Motor neuron (in vitro differentiated cells): ENCODE results near the gene ILK. TPM values are rescaled to one million over a fixed set of nuclear protein-coding genes. Genes with fewer than 3 reads are reported as not detected.

Source experiments
- ATAC-seq, 8 experiments: fragments of 200-7000 bp; cut with Tn5 transposase; replicated peaks in 6 of 8; 2 replicates each; pipeline ENCODE4 v1.8.0; 2021; ENCODE audit warnings: mild to moderate bottlenecking in 8 of 8, moderate library complexity in 8 of 8
- H3K27ac ChIP-seq, 2 donors: fragments of 250-450 bp; sonication (Bioruptor Pico); 2 replicates each; pipeline ENCODE4 v1.9.0; 2021; ENCODE audit warnings: antibody characterized with exemption in 2 of 2, mild to moderate bottlenecking in 2 of 2, moderate library complexity in 1 of 2
- H3K4me1 ChIP-seq, 2 donors: fragments of 250-450 bp; sonication (Bioruptor Pico); replicated peaks in 1 of 2; 2 replicates each; pipeline ENCODE4 v1.6.1; 2021; ENCODE audit warnings: antibody characterized with exemption in 2 of 2, mild to moderate bottlenecking in 2 of 2, moderate library complexity in 1 of 2
- H3K4me3 ChIP-seq, 5 donors: fragments of 250-450 bp; sonication (Bioruptor Pico); 2 replicates each; pipeline ENCODE4 v1.9.0; 2021; ENCODE audit warnings: antibody characterized with exemption in 5 of 5, mild to moderate bottlenecking in 5 of 5, moderate library complexity in 4 of 5
- WGBS, 10 experiments: fragments of 450-650 bp; shearing (Covaris generic); methylation state at CpG; one replicate each; pipeline ENCODE4 v1.0.0; 2022; 5-methylcytosine and 5-hydroxymethylcytosine counted together
- in situ Hi-C, 9 experiments: fragments of 400-800 bp; cut with MboI; loops; one replicate each; pipeline ENCODE4 v1.15.0; 2021; ENCODE audit warnings: low sequenced_read_pairs in 9 of 9, low pct_unique_long_range_greater_than_20kb in 2 of 9; ENCODE audit not compliant: unreplicated experiment in 9 of 9
- total RNA-seq, 8 experiments: library from RNA; unstranded; fragments of 300-600 nt; gene quantifications; 2 replicates each; pipeline versions ENCODE4 v1.2.3 to v1.2.4, GENCODE V29; 2022

Gene ILK
- total RNA-seq, 8 experiments from 2014 or later = 47.9 to 93.5 (median 68.2) TPM

- Histone ChIP-seq H3K4me3 (no peak overlapping the region), H3K27ac (no peak overlapping the region), H3K4me1 (no peaks in the 10 kb centered on the region)
- no peak for ATAC-seq
- WGBS, 10 experiments = 60 to 100% (median 97%) methylated on average over 1 to 8 of the region's 13 CpGs; no CpG with 5 or more reads in 5 of the 10 experiments
- in situ Hi-C loops = no loop called here
These were observed 36.7 kb upstream of the ILK start for GRCh38 chr11:6566704-6567370.

DNA sequence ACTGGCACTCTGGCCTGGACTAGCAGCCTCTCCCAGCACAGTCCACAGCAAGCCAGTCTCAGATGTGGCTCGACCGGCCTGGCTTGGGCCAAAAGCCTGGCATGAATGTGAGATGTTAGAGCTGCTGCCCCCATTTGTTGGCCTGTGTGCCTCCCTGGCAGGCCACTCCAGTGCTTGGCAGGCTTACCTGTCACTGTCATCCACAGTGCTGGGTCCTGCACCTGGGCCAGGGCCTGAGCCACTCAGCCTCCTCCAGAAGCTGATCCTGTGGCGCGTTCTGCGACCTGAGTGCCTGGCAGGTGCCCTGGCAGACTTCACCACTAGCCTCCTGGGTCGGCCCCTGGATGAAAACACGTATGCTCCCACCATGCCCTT lies 36.2 kb upstream of the ILK start:
- H3K27ac ChIP-seq = no peak overlapping the region
- no peak for ATAC-seq
- H3K4me3 ChIP-seq = no peak overlapping the region
- in situ Hi-C loops = no loop called here
- H3K4me1 ChIP-seq = no peaks in the 10 kb centered on the region
- 80 to 100% methylated on average over 1 to 5 of the region's 7 CpGs; no CpG with 5 or more reads in 8 of the 10 experiments for WGBS, 10 experiments

- ATAC-seq = peak in 5 of 8 experiments; percentile 34 to 93 (median 52)
- 80 to 100% (median 94%) methylated on average over 1 of the region's 4 CpGs; no CpG with 5 or more reads in 6 of the 10 experiments for WGBS, 10 experiments
- Histone ChIP-seq H3K4me1 (no peaks in the 10 kb centered on the region), H3K4me3 (no peak overlapping the region), H3K27ac (no peak overlapping the region)
- in situ Hi-C loops = no loop called here
These were observed 35.2 kb upstream of the ILK start for GRCh38 chr11:6568191-6568918.

DNA sequence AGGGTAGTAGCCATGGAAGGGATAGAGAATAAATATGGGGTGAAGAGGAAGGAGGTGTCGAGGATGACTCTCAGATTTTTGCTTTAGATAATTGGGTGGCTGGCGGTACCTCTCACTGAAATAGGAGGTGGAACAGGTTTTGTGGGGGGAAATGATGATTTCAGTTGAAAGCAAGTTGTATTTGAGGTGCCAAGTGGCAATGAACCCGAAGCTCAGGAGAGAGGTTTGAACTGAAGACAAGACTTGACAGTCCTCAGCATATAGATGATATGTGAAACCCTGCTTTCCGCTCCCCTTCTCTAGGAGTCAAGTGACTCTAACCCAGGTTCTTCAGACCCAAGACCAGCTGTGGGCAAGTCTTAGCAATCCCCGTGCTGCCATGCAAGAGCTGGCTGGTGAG lies 33.9 kb upstream of the ILK start:
- ATAC-seq = no peak
- in situ Hi-C loops = no loop called here
- Histone ChIP-seq H3K27ac (no peak overlapping the region), H3K4me3 (no peak overlapping the region), H3K4me1 (no peaks in the 10 kb centered on the region)
- WGBS, 10 experiments = 64 to 100% (median 92%) methylated on average over 1 to 4 of the region's 5 CpGs; no CpG with 5 or more reads in 3 of the 10 experiments

DNA sequence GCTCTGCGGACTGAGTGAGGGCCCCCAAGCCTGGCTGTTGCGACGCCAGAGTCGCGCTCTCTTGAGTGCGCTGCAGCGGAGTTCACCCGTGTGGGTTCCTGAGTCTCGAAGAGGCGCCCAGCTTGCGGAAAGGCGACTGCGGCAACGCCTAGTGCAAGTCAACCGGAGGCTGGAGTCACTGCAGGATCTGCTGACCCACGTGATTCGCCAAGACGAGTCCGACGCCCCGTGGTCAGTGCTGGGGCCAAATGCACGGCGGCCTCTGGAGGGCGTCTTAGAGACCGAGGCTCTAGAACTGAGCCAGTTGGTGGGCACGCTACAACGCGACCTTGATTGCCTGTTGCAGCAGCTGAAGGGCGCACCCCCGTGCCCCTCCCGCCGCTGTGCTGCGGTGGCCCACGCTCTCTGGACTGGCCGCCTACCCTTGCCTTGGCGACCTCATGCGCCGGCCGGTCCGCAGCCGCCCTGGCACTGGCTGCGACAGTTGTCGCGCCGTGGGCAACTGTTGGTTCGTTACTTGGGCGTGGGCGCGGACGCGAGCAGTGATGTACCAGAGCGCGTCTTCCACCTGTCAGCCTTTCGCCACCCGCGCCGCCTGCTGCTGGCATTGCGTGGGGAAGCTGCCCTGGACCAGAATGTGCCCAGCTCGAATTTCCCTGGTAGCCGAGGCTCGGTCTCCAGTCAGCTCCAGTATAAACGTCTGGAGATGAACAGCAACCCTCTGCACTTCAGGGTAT lies 32.7 kb upstream of the ILK start:
- in situ Hi-C loops = no loop called here
- WGBS, 10 experiments = 80 to 100% (median 94%) methylated on average over 1 to 28 of the region's 62 CpGs; no CpG with 5 or more reads in 5 of the 10 experiments
- H3K4me3 ChIP-seq = no peak overlapping the region
- H3K4me1 ChIP-seq = no peaks in the 10 kb centered on the region
- no peak overlapping the region for H3K27ac ChIP-seq
- ATAC-seq = no peak

DNA sequence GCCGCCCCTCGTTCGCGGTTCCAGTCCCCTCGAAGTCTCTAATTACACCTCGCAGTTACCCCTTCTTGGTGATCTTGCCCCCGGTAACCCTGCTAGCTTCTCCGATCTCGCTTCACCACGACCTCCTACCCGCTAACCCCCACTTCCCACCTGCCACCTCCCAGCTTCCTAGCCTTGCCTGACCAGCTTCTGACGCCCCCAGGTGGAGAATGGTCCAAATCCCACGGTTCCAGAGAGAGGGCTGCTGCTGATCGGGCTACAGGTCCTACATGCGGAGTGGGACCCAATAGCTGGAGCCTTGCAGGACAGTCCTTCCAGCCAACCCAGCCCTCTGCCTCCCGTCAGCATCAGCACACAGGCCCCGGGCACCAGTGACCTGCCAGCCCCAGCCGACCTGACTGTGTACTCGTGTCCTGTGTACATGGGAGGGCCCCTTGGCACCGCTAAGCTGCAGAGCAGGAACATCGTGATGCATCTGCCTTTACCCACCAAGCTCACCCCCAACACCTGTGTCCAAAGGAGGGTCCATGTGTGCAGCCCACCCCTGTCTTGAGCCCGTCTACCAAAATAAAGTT lies 32.1 kb upstream of the ILK start:
- in situ Hi-C loops = no loop called here
- Histone ChIP-seq H3K27ac (no peak overlapping the region), H3K4me1 (no peaks in the 10 kb centered on the region), H3K4me3 (no peak overlapping the region)
- WGBS, 10 experiments = 80 to 100% (median 93%) methylated on average over 1 to 8 of the region's 22 CpGs; no CpG with 5 or more reads in 2 of the 10 experiments
- ATAC-seq = no peak

GRCh38 chr11:6572215-6572614 lies 31.4 kb upstream of the ILK start:
- Histone ChIP-seq H3K27ac (no peak overlapping the region), H3K4me1 (no peaks in the 10 kb centered on the region), H3K4me3 (no peak overlapping the region)
- no peak for ATAC-seq
- in situ Hi-C loops = no loop called here
- 0 to 100% (median 60%) methylated on average over 1 to 2 of the region's 2 CpGs; no CpG with 5 or more reads in 4 of the 10 experiments for WGBS, 10 experiments

DNA sequence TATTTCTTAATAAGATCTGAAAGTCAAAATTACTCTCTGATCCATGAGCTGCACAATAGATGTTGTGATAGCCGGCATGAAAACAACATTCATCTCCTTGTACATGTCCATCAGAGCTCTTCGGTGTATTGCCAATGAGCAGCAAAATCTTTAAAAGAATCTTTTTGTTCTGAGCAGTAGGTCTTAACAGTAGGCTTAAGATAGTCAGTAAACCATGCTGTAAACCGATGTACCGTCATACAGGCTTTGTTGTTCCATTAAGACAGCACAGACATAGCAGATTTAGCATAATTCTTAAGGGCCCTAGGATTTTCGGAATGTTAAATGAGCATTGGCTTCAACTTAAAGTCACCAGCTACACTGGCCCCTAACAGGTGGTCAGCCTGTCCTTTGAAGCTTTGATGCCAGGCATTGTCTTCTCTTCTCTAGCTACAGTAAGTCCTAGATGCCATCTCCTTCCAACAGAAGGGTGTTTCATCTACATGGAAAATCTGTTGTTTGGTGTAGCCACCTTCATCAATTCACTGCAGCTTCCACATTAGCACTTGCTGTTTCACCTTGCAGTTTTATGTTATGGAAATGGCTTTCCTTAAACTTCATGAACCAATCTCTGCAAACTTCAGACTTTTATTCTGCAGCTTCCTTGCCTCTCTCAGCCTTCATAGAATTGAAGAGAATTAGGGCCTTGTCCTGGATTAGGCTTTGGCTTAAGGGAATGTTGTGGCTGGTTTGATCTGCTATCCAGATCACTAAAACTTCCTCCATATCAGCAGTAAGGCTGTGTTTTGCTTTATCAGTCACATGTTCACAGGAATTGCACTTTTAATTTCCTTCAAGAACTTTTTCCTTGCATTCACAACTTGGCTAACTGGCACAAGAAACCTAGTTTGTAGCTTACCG lies 28.5 kb upstream of the ILK start:
- 60 to 100% (median 97%) methylated on average over 1 to 5 of the region's 6 CpGs; no CpG with 5 or more reads in 1 of the 10 experiments for WGBS, 10 experiments
- H3K27ac ChIP-seq = no peak overlapping the region
- in situ Hi-C loops = no loop called here
- H3K4me3 ChIP-seq = no peak overlapping the region
- no peaks in the 10 kb centered on the region for H3K4me1 ChIP-seq
- no peak for ATAC-seq

GRCh38 chr11:6576471-6577373 lies 26.9 kb upstream of the ILK start:
- Histone ChIP-seq H3K27ac (no peak overlapping the region), H3K4me1 (no peaks in the 10 kb centered on the region), H3K4me3 (no peak overlapping the region)
- peak in 6 of 8 experiments; percentile 33 to 93 (median 52) for ATAC-seq
- 4 to 76% (median 42%) methylated on average over 1 to 4 of the region's 6 CpGs for WGBS, 10 experiments
- in situ Hi-C loops = no loop called here

- 80 to 100% (median 88%) methylated on average over 1 of the region's 1 CpG; no CpG with 5 or more reads in 7 of the 10 experiments for WGBS, 10 experiments
- Histone ChIP-seq H3K4me3 (no peak overlapping the region), H3K27ac (no peak overlapping the region), H3K4me1 (no peaks in the 10 kb centered on the region)
- ATAC-seq = no peak
- in situ Hi-C loops = no loop called here
These were observed 25.4 kb upstream of the ILK start for GRCh38 chr11:6578134-6578533.

GRCh38 chr11:6579681-6580080 lies 23.9 kb upstream of the ILK start:
- in situ Hi-C loops = no loop called here
- WGBS, 10 experiments = 40 to 100% (median 91%) methylated on average over 1 to 2 of the region's 2 CpGs; no CpG with 5 or more reads in 2 of the 10 experiments
- ATAC-seq = no peak
- no peak overlapping the region for H3K27ac ChIP-seq
- no peaks in the 10 kb centered on the region for H3K4me1 ChIP-seq
- H3K4me3 ChIP-seq = no peak overlapping the region
